EH (cell line): ENCODE results near the gene AK1.
A peak's percentile ranks its signal among the peaks of the same experiment; 100 is the strongest.

Source experiments
- DNase-seq: peaks from one replicate; pipeline ENCODE4 v3.0.0-alpha.2; 2015; ENCODE audit warnings: low read depth

AK1 gene

GRCh38 chr9:127867356-127868277 lies 9.9 kb downstream of the AK1 start:
- no peak for DNase-seq

- DNase-seq: no peak
Measured at GRCh38 chr9:127866535-127866934, 10.9 kb downstream of the AK1 start.

DNA sequence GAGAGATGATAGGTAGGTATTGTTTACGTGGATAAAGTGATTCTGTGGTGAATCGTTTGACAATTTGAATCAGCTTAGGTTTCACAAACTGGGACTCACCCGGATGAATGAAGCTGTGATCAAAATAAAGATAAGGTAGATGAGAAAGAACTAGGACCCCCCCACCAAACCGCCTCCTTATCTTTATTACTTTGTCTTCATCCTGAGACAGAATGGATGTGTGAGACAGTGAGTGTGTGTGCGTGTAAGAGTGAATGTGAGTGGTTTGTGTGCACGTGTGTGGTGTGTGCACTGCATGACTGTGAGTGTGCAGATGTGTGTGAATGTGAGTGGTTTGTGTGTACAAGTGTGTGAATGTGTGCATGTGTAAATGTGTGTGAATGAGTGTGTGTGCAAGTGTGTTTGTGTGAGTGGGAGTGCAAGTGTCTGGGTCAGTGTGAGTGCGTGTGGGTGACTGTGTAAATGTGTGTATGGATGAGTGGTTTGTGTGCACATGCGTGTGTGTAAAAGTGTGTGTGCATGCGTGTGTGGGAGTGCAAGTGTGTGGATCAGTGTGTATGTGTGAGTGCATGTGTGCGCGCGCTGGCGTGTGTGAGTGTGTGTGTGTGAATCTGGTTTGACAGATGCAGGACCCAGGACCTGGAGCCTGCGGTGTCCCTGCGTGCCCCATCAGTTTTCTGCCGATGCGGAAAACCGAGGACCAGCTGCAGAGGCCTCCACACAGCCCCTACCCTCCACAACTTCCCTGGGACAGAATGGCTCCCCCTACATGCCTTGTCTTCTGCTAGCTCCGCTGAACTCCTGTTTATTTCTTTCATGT lies 11.6 kb downstream of the AK1 start:
- no peak for DNase-seq

GRCh38 chr9:127863191-127863621 lies 14.3 kb downstream of the AK1 start:
- DNase-seq: no peak

DNA sequence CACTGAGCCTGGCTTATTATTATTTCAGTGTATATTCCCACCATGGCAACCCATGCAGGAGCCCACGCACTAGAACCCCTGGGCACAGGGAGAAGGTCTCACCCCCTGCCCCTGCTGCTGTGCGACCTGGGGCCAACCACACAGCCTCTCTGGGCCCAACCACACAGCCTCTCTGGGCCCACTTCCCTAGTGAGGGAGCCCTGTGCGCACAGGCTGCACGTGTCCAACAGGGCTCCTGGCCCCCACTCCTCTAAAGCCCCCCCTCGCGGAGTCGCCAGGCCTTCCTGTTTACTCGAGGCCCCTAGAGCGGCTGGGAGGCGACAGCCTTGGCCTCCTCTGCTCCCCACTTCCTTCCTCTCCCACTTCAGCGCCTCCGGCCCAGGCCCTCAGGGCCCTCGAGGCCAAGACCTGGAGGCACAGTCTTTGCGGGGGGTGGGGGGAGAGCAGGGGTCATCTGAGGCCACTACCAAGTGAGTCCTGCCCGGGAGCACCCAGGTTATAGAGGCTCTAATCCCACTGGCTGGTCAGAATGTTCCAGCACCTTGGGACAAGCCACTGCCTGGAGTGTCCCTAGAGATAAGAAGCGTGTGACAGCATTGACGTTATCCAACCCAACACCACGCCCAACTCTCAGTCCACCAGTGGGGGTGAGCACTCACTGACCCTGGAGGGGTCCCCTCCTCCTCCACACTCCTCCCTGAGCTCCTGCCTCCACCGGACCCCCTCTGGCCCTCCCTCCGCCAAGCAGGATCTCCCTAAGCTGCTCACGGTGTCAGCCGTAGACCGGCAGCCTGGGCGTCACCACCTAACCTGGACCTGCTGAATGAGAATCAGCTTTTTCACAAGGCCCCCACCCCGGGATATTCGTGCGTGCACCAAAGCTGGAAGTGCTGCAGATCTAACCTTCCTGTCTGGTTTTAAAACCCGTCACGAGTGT lies 15.1 kb downstream of the AK1 start:
- DNase-seq: no peak

DNA sequence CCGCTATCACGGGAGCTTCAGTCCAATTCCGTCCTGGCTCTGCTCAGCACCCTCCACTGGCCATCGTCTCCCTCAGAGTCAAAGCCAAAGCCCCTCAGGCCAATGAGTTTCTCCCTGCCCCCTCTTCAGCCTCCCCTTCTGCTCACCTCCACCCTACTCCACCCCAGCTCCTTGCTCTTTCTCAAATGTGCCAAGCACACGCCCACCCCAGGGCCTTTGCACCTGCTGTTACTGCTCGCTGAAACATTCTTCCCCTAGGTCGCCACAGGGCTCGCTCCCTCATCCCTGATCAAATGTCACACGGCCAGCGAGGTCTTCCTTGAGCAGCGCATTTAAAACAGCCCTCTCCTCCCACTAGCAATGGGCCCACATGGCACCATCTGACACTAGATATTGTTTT lies 16.7 kb downstream of the AK1 start:
- no peak for DNase-seq

DNA sequence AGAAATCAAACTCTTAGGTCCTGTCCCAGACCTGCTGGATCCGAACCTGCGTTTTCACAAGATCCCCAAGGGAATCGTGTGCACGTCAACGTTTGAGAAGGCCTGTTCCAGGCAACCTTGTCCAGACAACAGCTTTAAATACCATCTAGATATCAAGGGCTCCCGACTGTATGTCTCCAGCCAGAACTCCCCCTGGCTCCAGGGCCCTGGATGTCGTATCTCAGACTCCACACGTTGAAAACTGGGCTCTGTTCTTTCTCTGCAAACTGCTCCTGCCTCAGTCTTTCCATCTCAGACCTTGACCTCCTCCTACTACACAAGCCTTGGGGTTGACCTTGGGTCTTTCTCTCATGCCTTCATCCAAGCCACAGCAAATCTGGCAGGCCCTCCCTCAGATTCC lies 17.2 kb downstream of the AK1 start:
- DNase-seq: no peak

DNA sequence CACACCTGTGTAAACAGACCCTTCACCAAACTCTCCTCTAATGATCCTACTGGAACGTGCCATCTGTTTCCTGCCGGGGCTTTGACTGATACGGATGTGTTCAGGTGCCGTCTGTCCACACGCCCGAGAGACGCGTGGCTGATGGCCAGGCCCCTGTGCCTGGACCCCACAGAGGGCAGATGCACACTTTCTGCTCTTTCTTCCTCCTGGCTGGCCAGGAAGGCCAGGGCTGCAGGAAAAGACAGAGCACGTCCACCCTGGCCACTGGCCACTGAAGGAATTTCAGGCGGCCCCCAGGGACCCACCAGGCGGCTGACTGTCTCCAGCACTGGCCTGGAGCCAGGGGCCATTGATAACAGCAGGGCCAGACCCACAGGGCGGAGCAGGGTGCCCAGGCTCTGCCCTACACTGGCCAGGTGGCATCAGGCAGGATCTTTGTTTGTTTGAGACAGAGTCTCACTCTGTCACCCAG lies 19.4 kb downstream of the AK1 start:
- no peak for DNase-seq

DNA sequence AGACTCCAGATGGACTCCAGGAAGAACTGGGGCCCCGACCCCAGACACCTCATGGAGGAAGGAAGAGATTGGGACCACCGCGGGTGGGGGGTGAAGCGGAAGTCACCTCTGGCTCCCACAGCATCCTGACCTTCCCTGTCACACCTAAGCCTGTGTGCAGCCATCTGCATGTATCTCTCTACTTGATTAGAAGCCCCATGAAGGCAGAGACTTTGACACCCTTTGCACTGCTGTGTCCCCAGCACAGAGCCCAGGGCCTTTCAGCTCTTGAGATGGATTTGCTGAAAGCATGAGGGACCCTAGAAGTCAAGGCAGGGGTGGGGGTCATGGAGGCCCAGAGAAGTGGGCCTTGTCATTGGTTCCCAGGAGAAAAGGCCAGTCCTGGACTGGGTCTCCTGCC lies 20.2 kb downstream of the AK1 start:
- DNase-seq: no peak

GRCh38 chr9:127856729-127857116 lies 20.8 kb downstream of the AK1 start:
- DNase-seq: no peak

- no peak for DNase-seq
Measured at GRCh38 chr9:127856094-127856728, 21.3 kb downstream of the AK1 start.

- no peak for DNase-seq
Measured at GRCh38 chr9:127855522-127855921, 22.0 kb downstream of the AK1 start.

- no peak for DNase-seq
Measured at GRCh38 chr9:127854960-127855359, 22.5 kb downstream of the AK1 start.

- peak; percentile 91 for DNase-seq
Measured at GRCh38 chr9:127854184-127854806, 23.2 kb downstream of the AK1 start, which contains the start of gene ENG. Gene ENG, minus strand, starts transcription at chr9:127854658. Its CDS starts 303 bp downstream, at chr9:127854355.

- DNase-seq: no peak
Measured at GRCh38 chr9:127853312-127854183, 23.9 kb downstream of the AK1 start.

DNA sequence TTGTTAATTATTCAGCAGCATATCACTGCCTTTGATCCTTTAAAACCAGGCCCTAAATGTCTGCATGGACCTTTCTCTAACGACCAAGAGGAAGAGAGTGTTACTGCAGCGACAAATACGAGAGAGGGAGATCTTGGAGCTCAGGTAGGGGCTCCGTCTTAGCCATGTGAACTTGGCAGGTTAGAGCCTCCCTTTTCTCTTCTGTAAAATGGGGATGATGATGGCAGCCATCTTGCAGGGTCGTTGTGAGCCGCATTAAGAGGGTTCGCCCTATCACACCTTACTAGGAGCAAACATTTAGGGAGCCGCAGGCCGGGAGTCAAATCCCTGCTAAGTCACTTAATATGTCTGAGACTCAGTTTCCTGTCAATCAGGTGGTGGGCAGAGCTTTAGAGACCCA lies 24.6 kb downstream of the AK1 start:
- no peak for DNase-seq

- no peak for DNase-seq
Measured at GRCh38 chr9:127850286-127850830, 27.1 kb downstream of the AK1 start.

GRCh38 chr9:127848756-127849504 lies 28.5 kb downstream of the AK1 start:
- DNase-seq: no peak
